SU-DHL-6 (cell line): Measurements from ENCODE around the gene ZNF423.

Experiments
- CTCF ChIP-seq: fragments of 200-600 bp; sonication (generic); IDR thresholded peaks from one replicate; pipeline ENCODE4 v1.5.1; 2017; ENCODE audit warnings: antibody characterized with exemption, mild to moderate bottlenecking, low read length, moderate library complexity; ENCODE audit not compliant: insufficient read depth, poor library complexity, severe bottlenecking
- EZH2phosphoT487 ChIP-seq: fragments of 200-600 bp; sonication (generic), shearing (Covaris generic); conservative IDR thresholded peaks from 2 replicates; pipeline ENCODE4 v1.6.1; 2018; ENCODE audit warnings: mild to moderate bottlenecking, antibody characterized with exemption, low read length, moderate library complexity, mixed read lengths

GRCh38 chr16:49453983-49454382 is 401.9 kb downstream of the ZNF423 start:
- no peak for TF ChIP-seq EZH2phosphoT487
- TF ChIP-seq CTCF, result no peak
